Measurements from ENCODE around the gene MCCC2. TPM values are rescaled to one million over a fixed set of nuclear protein-coding genes. Genes with fewer than 3 reads are reported as not detected.
A peak's percentile ranks its signal among the peaks of the same experiment; 100 is the strongest.

The MCCC2 gene
- total RNA-seq, 4 donors from 2014 or later = 56.2 to 112 (median 89.2) TPM

DNA sequence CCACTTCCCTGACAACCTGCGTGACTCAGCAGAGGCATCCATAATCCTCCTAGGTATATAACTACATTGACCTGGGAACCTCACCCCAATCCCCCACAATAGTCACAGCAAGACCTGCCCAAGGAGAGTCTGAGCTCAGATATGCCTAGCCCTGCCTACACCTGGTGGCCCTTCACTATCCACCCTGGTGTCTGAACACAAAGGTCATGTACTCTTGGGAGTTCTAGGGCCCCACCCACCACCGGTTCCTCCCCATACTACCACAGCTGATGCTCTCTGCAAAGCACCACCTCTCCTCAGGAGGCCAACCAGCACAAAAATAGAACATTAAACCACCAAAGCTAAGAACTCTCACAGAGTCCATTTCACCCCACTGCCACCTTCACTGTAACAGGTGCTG lies 97.2 kb downstream of the MCCC2 start:
- intact Hi-C loops (cut with DNase I) = no loop called here
- WGBS, 2 donors = 50 to 97% methylated on average over 1 to 2 of the region's 2 CpGs
- Histone ChIP-seq H3K9me3 (no peaks in the 10 kb centered on the region), H3K27me3 (no peaks in the 10 kb centered on the region), H3K4me3 (replicated peaks in 1 of 3) (no peak overlapping the region), H3K36me3 (no peaks in the 10 kb centered on the region), H3K27ac (no peak overlapping the region), H3K4me1 (peaks cover 11 to 15% of the 10 kb centered on the region in 2 donors)
- DNase-seq = no peak
- no peak for TF ChIP-seq POLR2A (IDR thresholded peaks at IDR 0.05)
- TF ChIP-seq, protein P1, sequence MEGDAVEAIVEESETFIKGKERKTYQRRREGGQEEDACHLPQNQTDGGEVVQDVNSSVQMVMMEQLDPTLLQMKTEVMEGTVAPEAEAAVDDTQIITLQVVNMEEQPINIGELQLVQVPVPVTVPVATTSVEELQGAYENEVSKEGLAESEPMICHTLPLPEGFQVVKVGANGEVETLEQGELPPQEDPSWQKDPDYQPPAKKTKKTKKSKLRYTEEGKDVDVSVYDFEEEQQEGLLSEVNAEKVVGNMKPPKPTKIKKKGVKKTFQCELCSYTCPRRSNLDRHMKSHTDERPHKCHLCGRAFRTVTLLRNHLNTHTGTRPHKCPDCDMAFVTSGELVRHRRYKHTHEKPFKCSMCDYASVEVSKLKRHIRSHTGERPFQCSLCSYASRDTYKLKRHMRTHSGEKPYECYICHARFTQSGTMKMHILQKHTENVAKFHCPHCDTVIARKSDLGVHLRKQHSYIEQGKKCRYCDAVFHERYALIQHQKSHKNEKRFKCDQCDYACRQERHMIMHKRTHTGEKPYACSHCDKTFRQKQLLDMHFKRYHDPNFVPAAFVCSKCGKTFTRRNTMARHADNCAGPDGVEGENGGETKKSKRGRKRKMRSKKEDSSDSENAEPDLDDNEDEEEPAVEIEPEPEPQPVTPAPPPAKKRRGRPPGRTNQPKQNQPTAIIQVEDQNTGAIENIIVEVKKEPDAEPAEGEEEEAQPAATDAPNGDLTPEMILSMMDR (IDR thresholded peaks at IDR 0.05) = no peak

DNA sequence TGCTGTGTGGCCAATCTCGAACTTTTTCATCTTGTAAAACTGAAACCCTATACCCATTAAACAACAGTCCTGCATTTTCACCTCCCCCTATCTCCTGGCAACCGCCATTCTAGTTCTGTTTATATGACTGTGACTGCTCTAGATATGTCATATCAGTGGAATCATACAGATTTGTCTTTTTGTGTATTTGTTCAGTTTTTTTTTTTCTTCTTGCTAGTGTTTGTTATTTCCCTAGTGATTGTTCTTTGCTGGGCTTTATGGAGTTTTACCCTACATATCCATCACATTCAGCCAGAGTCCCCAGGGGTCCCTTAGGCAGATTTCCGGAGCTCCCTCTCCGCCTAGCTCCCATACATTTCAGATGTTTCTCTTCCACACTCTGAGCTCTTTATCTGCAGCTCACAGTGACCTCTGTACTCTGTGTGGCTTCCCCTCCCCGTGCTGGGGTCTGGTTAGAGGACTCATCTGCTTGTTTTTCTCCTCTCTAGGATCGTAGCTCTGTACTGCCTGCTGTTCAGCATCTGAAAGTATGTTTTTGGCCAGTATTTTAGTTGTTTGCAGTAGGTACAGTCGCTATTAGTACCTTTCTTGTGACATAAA lies 106.8 kb downstream of the MCCC2 start:
- WGBS, 2 donors = 63 to 64% methylated on average over 7 of the region's 7 CpGs
- no peaks in the 10 kb centered on the region for H3K27me3 ChIP-seq
- DNase-seq = no peak
- H3K4me3 ChIP-seq (replicated peaks in 1 of 3) = no peak overlapping the region
- no peaks in the 10 kb centered on the region for H3K9me3 ChIP-seq
- no peaks in the 10 kb centered on the region for H3K36me3 ChIP-seq
- intact Hi-C loops (cut with DNase I) = no loop called here
- TF ChIP-seq, protein P1 (IDR thresholded peaks at IDR 0.05) = no peak
- no peak for TF ChIP-seq POLR2A (IDR thresholded peaks at IDR 0.05)
- H3K4me1 ChIP-seq = peaks cover 15 to 29% of the 10 kb centered on the region in 2 donors
- no peak overlapping the region for H3K27ac ChIP-seq

DNA sequence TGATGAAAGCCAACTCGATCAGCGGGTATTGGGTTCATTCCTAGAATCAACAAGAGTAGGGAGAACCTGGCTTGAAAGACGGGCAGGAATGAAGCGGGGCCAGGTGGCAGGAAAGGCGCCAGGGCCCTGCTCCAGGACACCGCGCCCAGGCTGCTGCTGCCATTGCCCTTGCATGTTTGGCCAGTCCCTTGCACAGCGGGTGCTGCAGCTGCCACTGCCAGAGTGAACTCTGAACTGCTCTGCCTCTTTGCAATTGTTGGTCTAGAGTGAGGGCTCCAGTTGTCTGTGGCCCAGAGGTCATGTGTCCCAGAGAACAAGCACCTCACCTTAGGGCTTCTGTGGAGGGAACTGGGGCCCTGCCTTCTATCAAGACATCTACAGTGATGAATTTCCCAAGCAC lies 107.9 kb downstream of the MCCC2 start:
- Histone ChIP-seq H3K9me3 (no peaks in the 10 kb centered on the region), H3K27me3 (no peaks in the 10 kb centered on the region), H3K36me3 (no peaks in the 10 kb centered on the region), H3K27ac (peak overlapping the region in 2 of 3 donors; percentile 27 to 33), H3K4me1 (peaks cover 15 to 29% of the 10 kb centered on the region in 2 donors), H3K4me3 (replicated peaks in 1 of 3) (no peak overlapping the region)
- intact Hi-C loops (cut with DNase I) = no loop called here
- WGBS, 2 donors = 94 to 96% methylated on average over 8 of the region's 8 CpGs
- no peak for DNase-seq
- no peak for TF ChIP-seq POLR2A (IDR thresholded peaks at IDR 0.05)
- TF ChIP-seq, protein P1 (IDR thresholded peaks at IDR 0.05) = no peak

DNA sequence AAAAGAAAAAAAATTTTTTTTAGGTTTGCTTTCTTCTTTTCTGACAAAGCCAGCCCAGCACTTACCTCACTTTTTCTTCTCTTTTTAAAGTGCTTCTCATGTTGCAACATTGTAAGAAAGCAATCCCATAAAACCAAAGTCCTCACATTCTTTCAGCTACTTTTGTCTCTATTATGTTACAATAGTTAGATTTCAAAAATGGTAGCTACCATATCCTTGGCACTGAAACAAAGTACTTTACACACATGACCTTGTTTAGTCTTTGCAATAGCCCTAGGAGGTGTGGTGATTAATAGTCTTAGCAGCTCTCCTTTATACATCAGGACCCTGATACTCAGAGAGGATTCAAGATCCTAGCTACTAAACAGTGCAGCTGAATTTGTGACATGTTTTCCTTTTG lies 108.5 kb downstream of the MCCC2 start:
- Histone ChIP-seq H3K9me3 (no peaks in the 10 kb centered on the region), H3K4me1 (peaks cover 15 to 29% of the 10 kb centered on the region in 2 donors), H3K4me3 (replicated peaks in 1 of 3) (no peak overlapping the region), H3K27ac (peak overlapping the region in 2 of 3 donors; percentile 27 to 33), H3K27me3 (no peaks in the 10 kb centered on the region), H3K36me3 (no peaks in the 10 kb centered on the region)
- intact Hi-C loops (cut with DNase I) = no loop called here
- TF ChIP-seq, protein P1 (IDR thresholded peaks at IDR 0.05) = no peak
- no peak for TF ChIP-seq POLR2A (IDR thresholded peaks at IDR 0.05)
- DNase-seq = no peak

DNA sequence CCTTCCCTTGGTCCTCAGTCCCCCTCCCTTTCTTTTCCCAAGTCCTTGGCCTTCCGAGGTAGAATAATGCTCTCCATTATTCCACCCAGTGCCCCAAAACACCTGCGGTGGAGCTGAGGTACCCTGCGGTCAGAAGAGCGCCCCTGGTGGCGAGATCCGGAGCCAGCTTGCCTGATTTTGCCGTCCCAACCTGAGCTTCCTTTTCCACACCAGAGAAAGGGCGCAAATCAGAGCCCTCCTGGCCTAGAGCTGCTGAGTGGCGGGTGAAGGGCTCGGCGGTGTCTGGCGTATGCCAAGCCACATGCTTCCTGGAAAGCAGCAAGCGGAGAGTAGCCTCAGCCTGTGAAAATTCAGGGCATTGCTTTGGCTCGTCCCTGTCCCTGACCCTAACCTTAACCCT lies 110.8 kb downstream of the MCCC2 start:
- DNase-seq = peak; percentile 58 to 71
- Histone ChIP-seq H3K27me3 (no peaks in the 10 kb centered on the region), H3K27ac (peak overlapping the region in 1 of 3 donors; percentile 83), H3K4me3 (replicated peaks in 1 of 3) (no peak overlapping the region), H3K9me3 (no peaks in the 10 kb centered on the region), H3K4me1 (peaks cover 15 to 29% of the 10 kb centered on the region in 2 donors), H3K36me3 (no peaks in the 10 kb centered on the region)
- WGBS, 2 donors = 35 to 38% methylated on average over 14 of the region's 14 CpGs
- TF ChIP-seq POLR2A (IDR thresholded peaks at IDR 0.05) = no peak
- TF ChIP-seq, protein P1 (IDR thresholded peaks at IDR 0.05) = peak in 5 of 6 experiments; percentile 7 to 45 (median 30)
- intact Hi-C loops (cut with DNase I) = no loop called here

All from thyroid gland (tissue), 4 donors.